GM12878 (cell line): ENCODE data around the gene BNIP3. TPM values are rescaled to one million over a fixed set of nuclear protein-coding genes. Genes with fewer than 3 reads are reported as not detected.

Source experiments
- ATAC-seq: fragments of 200-7000 bp; cut with Tn5 transposase; 3 replicates; pipeline ENCODE4 v1.9.1; 2020; ENCODE audit warnings: mild to moderate bottlenecking, moderate library complexity
- BruUV-seq: library from RNA; stranded (reverse); fragments of 400-500 nt; replicated peaks from 2 replicates; lab custom pipeline; 2021; lab: Mats Ljungman, UMichigan
- CTCF ChIA-PET: fragments of 300-600 bp; sonication (Branson Sonifier 250); formaldehyde crosslinking; extraction: SDS; loops from one replicate; lab custom pipeline; 2021; ENCODE audit warnings: inconsistent platforms; lab: Yijun Ruan, JAX
- POLR2A ChIA-PET: fragments of 350-600 bp; formaldehyde crosslinking; extraction: SDS; loops from one replicate; lab custom pipeline; 2021; ENCODE audit warnings: inconsistent platforms; lab: Charles Lee
- RAD21 ChIA-PET: fragments of 300-600 bp; sonication (Branson Sonifier 250); formaldehyde crosslinking; loops from one replicate; lab custom pipeline; 2023; ENCODE audit warnings: antibody characterized with exemption; ENCODE audit not compliant: unreplicated experiment; lab: Charles Lee
- SMC1A ChIA-PET: fragments of 300-600 bp; sonication (Branson Sonifier 250); formaldehyde crosslinking; loops from one replicate; lab custom pipeline; 2023; ENCODE audit not compliant: unreplicated experiment, uncharacterized antibody; lab: Charles Lee
- DNase-seq: peaks from one replicate; pipeline ENCODE4 v3.0.0-alpha.2; 2011; ENCODE audit warnings: low read depth, low spot score
- FAIRE-seq: peaks from 3 replicates; lab custom pipeline; 2011; peaks lifted over from hg19 to GRCh38; lab: Jason Lieb, UNC
- H2AFZ ChIP-seq: 2 replicates; pipeline ENCODE4 v1.6.0; 2011; ENCODE audit warnings: low read depth, low read length, control low read depth; ENCODE audit not compliant: control insufficient read depth
- H3K27ac ChIP-seq: 2 replicates; pipeline ENCODE4 v1.5.1; 2011; ENCODE audit warnings: control low read depth; ENCODE audit not compliant: control insufficient read depth, insufficient read depth
- H3K27me3 ChIP-seq, 2 experiments: replicated peaks in 1 of 2; 2 replicates each; pipeline versions ENCODE4 v1.6.0 to v1.6.1; 2011; ENCODE audit warnings: low read length in 1 of 2; ENCODE audit not compliant: control insufficient read depth in 2 of 2, insufficient read depth in 2 of 2
- H3K36me3 ChIP-seq, 2 experiments: 2 replicates each; pipeline ENCODE4 v1.5.1; 2011; ENCODE audit warnings: low read length in 1 of 2; ENCODE audit not compliant: control insufficient read depth in 2 of 2, insufficient read depth in 2 of 2
- H3K4me1 ChIP-seq: 2 replicates; pipeline ENCODE4 v1.6.1; 2011; ENCODE audit warnings: mild to moderate bottlenecking, low read length, moderate library complexity, mixed read lengths; ENCODE audit not compliant: control insufficient read depth, insufficient read depth
- H3K4me2 ChIP-seq: 2 replicates; pipeline ENCODE4 v1.6.0; 2011; ENCODE audit warnings: control low read depth; ENCODE audit not compliant: control insufficient read depth, insufficient read depth
- H3K4me3 ChIP-seq: fragments of 200-600 bp; sonication (generic); 2 replicates; pipeline ENCODE4 v1.5.1; 2016
- H3K79me2 ChIP-seq: 2 replicates; pipeline ENCODE4 v1.6.0; 2011; ENCODE audit warnings: low read length; ENCODE audit not compliant: control insufficient read depth, insufficient read depth
- H3K9ac ChIP-seq: 2 replicates; pipeline ENCODE4 v1.8.0; 2011; ENCODE audit warnings: low read length, control low read depth, mixed read lengths; ENCODE audit not compliant: control insufficient read depth, insufficient read depth
- H3K9me3 ChIP-seq: replicated peaks from 3 replicates; pipeline ENCODE4 v1.5.1; 2011; ENCODE audit warnings: mild to moderate bottlenecking, low read length; ENCODE audit not compliant: control insufficient read depth, insufficient read depth
- H4K20me1 ChIP-seq: 2 replicates; pipeline ENCODE4 v1.6.0; 2011; ENCODE audit not compliant: control insufficient read depth, insufficient read depth
- BACH1 ChIP-seq: fragments of 450-650 bp; IDR thresholded peaks from 2 replicates; pipeline ENCODE4 v1.6.1; 2017; ENCODE audit warnings: mild to moderate bottlenecking, borderline replicate concordance
- CTCF ChIP-seq, 3 experiments: IDR thresholded peaks in 2 of 3; conservative IDR thresholded peaks in 1 of 3; 2 replicates each; pipeline ENCODE4 v1.5.1; 2011; ENCODE audit warnings: low read depth in 3 of 3, low read length in 3 of 3, mild to moderate bottlenecking in 3 of 3, control low read depth in 2 of 3, moderate library complexity in 2 of 3, inconsistent platforms in 1 of 3, mixed read lengths in 1 of 3; ENCODE audit not compliant: control insufficient read depth in 2 of 3, insufficient read depth in 1 of 3; ENCODE audit errors: extremely low read depth in 1 of 3
- MAX ChIP-seq: IDR thresholded peaks from 2 replicates; pipeline ENCODE4 v1.6.1; 2012; ENCODE audit warnings: low read depth, low read length, improper control_type of control experiment
- NBN ChIP-seq: fragments of 450-650 bp; IDR thresholded peaks from 2 replicates; pipeline ENCODE4 v1.6.1; 2016
- PRDM15 ChIP-seq: fragments of 450-650 bp; formaldehyde crosslinking; IDR thresholded peaks from 2 replicates; pipeline ENCODE4 v1.4.0; 2020; ENCODE audit warnings: mild to moderate bottlenecking, moderate library complexity
- WGBS: methylation state at CpG from one replicate; pipeline ENCODE4 v1.1.6; 2016; ENCODE audit warnings: low lambda C conversion rate; ENCODE audit not compliant: insufficient replicate concordance, insufficient coverage; ENCODE audit errors: missing lambda C conversion rate; 5-methylcytosine and 5-hydroxymethylcytosine counted together
- in situ Hi-C: fragments of 300-500 bp; cut with MboI; formaldehyde crosslinking; loops from 9 replicates; pipeline ENCODE4 v1.14.3; 2018; ENCODE audit warnings: mixed read lengths
- intact Hi-C: fragments of 100-400 bp; cut with micrococcal nuclease; formaldehyde crosslinking; loops from one replicate; pipeline ENCODE4 v1.14.2; 2022; ENCODE audit not compliant: unreplicated experiment
- polyA plus RNA-seq, 11 experiments: library from polyadenylated mRNA; depleted of rRNA in 4 of 11; unstranded in 6 of 11; stranded (reverse) in 5 of 11; fragments of >200 nt; fragmentation: Nextera tagmentation in 4 of 11; fragmentation: Illumina TruSeq in 1 of 11; extraction: Ambion mirVana in 4 of 11; extraction: Trizol in 1 of 11; gene quantifications; 1 replicate in 1 of 11; 2 replicates in 10 of 11; pipeline versions ENCODE4 v1.2.1 to v1.2.3, GENCODE V29; 2011 to 2016; ENCODE audit warnings: inconsistent platforms in 2 of 11, missing spikeins in 2 of 11, low read depth in 1 of 11
- total RNA-seq, 4 experiments: library from RNA; depleted of rRNA in 3 of 4; stranded (reverse); fragments of >200 nt in 3 of 4; fragmentation: Illumina TruSeq in 1 of 4; extraction: Trizol in 1 of 4; gene quantifications; 2 replicates each; pipeline versions ENCODE4 v1.2.1 to v1.2.3, GENCODE V29; 2013 to 2021

BNIP3 gene
- total and polyA plus RNA-seq, 10 of the 15 experiments (the other 5 are each of a cell fraction or from before 2014, with no cell fraction given) = 7.7 to 122 (median 29.9) TPM

DNA sequence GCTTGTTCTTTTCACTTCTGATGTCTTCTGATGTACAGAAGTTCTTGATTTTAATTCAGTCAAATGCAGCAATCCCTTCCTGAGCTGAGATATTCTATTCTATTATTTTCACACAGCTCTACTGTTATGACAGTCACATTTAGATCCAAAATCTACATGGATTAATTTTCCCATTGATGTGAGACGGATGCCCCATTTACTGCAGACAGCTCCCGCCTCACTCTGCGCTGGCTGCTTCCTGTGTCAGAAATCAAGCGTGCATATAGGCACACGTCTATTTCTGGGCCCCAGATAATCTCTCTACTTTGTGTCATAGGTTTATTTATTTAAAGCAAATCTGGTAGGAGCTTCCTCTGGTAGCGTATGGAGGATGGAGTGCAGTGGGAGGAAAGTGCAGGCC is 6.7 kb downstream of the BNIP3 start (continued):
- TF ChIP-seq CTCF (IDR thresholded peaks at IDR 0.05 in 2 of 3, conservative IDR thresholded peaks at IDR 0.05 in 1 of 3; ENCODE audit: control insufficient read depth in 2 of 3, extremely low read depth in 1 of 3, insufficient read depth in 1 of 3, low read depth in 3 of 3, low read length in 3 of 3) = no peak
- TF ChIP-seq PRDM15 (CRISPR knock-in tag) = no peak
- no peak for TF ChIP-seq BACH1

- no peak overlapping the region for H3K27ac ChIP-seq
- in situ Hi-C loops = no loop called here
- no peak overlapping the region for H3K9ac ChIP-seq
- DNase-seq (no peak), FAIRE-seq (no peak), ATAC-seq (no peak)
- intact Hi-C loops = no loop called here
- no peaks in the 10 kb centered on the region for H3K27me3 ChIP-seq
- H3K4me2 ChIP-seq = no peak overlapping the region; the same call in 1 of the 2 replicates
- H3K4me3 ChIP-seq = no peak overlapping the region
- H2AFZ ChIP-seq = no peak overlapping the region
- ChIA-PET CTCF (interaction anchor here (1.1 to 1.5 kb wide), 2 partner anchors 31 to 48 kb away, joined by 3 to 6 read pairs; no protein-coding TSS in a partner anchor), RAD21 (no interaction called here), SMC1A (interaction anchor here (1.1 to 1.6 kb wide), 3 partner anchors 9 to 89 kb away, joined by 3 to 5 read pairs (median 3); no protein-coding TSS in a partner anchor)
- WGBS = 95% methylated on average over 14 of the region's 14 CpGs
- H3K36me3 ChIP-seq = peaks cover 12 to 42% of the 10 kb centered on the region in 2 experiments
- H3K79me2 ChIP-seq = peaks cover 71% of the 10 kb centered on the region
- BruUV-seq = no TSS peak
- H3K4me1 ChIP-seq = peaks cover 7% of the 10 kb centered on the region
- no peaks in the 10 kb centered on the region for H3K9me3 ChIP-seq
- TF ChIP-seq NBN (no peak), MAX (no peak)
- TF ChIP-seq, all 136 proteins: peak for 0
- POLR2A ChIA-PET = no interaction called here
- peaks cover 23% of the 10 kb centered on the region for H4K20me1 ChIP-seq
Measured at GRCh38 chr10:131974034-131974817, 7.5 kb downstream of the BNIP3 start.
